H1 (cell line): ENCODE data around the gene UGT1A6. TPM values are rescaled to one million over a fixed set of nuclear protein-coding genes. Genes with fewer than 3 reads are reported as not detected.

Source experiments
- CTCF ChIA-PET: fragments of 300-600 bp; sonication (Branson Sonifier 250); formaldehyde crosslinking; loops from one replicate; lab custom pipeline; 2021; ENCODE audit not compliant: partially characterized antibody; lab: Charles Lee
- POLR2A ChIA-PET: fragments of 300-600 bp; sonication (Branson Sonifier 250); formaldehyde crosslinking; loops from one replicate; lab custom pipeline; 2021; ENCODE audit warnings: inconsistent platforms; ENCODE audit not compliant: partially characterized antibody; lab: Charles Lee
- DNase-seq, 2 experiments: peaks; one replicate each; pipeline versions ENCODE4 v3.0.0 to v3.0.0-alpha.2; 2010 to 2022; ENCODE audit warnings: low spot score in 2 of 2, low read depth in 1 of 2, mixed read lengths in 1 of 2
- FAIRE-seq: peaks from 2 replicates; lab custom pipeline; 2011; peaks lifted over from hg19 to GRCh38; lab: Jason Lieb, UNC
- H2AFZ ChIP-seq: 2 replicates; pipeline ENCODE4 v1.8.1; 2012; ENCODE audit warnings: low read length, inconsistent platforms
- H2AK5ac ChIP-seq: 2 replicates; pipeline ENCODE4 v1.6.1; 2013; ENCODE audit warnings: low read depth, low read length
- H2BK120ac ChIP-seq: replicated peaks from 2 replicates; pipeline ENCODE3; 2013; ENCODE audit warnings: low read depth, low read length, inconsistent platforms
- H2BK12ac ChIP-seq: 2 replicates; pipeline ENCODE4 v1.6.1; 2013; ENCODE audit warnings: low read depth, low read length
- H2BK15ac ChIP-seq: 2 replicates; pipeline ENCODE4 v1.6.1; 2013; ENCODE audit warnings: low read length
- H2BK20ac ChIP-seq: 2 replicates; pipeline ENCODE4 v1.6.1; 2013; ENCODE audit warnings: low read length
- H2BK5ac ChIP-seq: 2 replicates; pipeline ENCODE4 v1.6.1; 2013; ENCODE audit warnings: low read depth, low read length
- H3K14ac ChIP-seq: 2 replicates; pipeline ENCODE4 v1.6.1; 2013; ENCODE audit warnings: inconsistent platforms; ENCODE audit not compliant: insufficient read length
- H3K18ac ChIP-seq: 2 replicates; pipeline ENCODE4 v1.6.1; 2013; ENCODE audit warnings: low read length; ENCODE audit errors: extremely low read depth
- H3K23ac ChIP-seq: 2 replicates; pipeline ENCODE4 v1.6.1; 2013; ENCODE audit warnings: inconsistent platforms; ENCODE audit not compliant: insufficient read length
- H3K23me2 ChIP-seq: 2 replicates; pipeline ENCODE4 v1.6.1; 2013; ENCODE audit warnings: low read depth, low read length
- H3K27ac ChIP-seq: 2 replicates; pipeline ENCODE4 v1.6.1; 2011; ENCODE audit warnings: low read depth, low read length, inconsistent platforms
- H3K27me3 ChIP-seq, 4 experiments: replicated peaks in 1 of 4; 1 replicate in 1 of 4; 2 replicates in 3 of 4; pipeline versions ENCODE4 v1.6.1 to v1.8.1; 2011 to 2013; ENCODE audit warnings: low read length in 3 of 4, mild to moderate bottlenecking in 3 of 4, inconsistent platforms in 2 of 4, mixed read lengths in 2 of 4, moderate library complexity in 1 of 4; ENCODE audit not compliant: control insufficient read depth in 3 of 4, insufficient read depth in 3 of 4; ENCODE audit errors: extremely low read depth in 1 of 4
- H3K36me3 ChIP-seq, 4 experiments: 2 replicates each; pipeline versions ENCODE4 v1.6.1 to v1.8.1; 2011 to 2013; ENCODE audit warnings: mild to moderate bottlenecking in 4 of 4, low read length in 3 of 4, moderate library complexity in 2 of 4, control low read depth in 1 of 4, inconsistent platforms in 1 of 4; ENCODE audit not compliant: insufficient read depth in 4 of 4, control insufficient read depth in 2 of 4
- H3K4ac ChIP-seq: replicated peaks from 2 replicates; pipeline ENCODE3; 2013; ENCODE audit warnings: low read length, low read depth, mixed read lengths, inconsistent platforms; ENCODE audit not compliant: insufficient read length
- H3K4me1 ChIP-seq, 4 experiments: replicated peaks in 1 of 4; 1 replicate in 1 of 4; 2 replicates in 3 of 4; pipeline versions ENCODE4 v1.6.1 to v1.8.1; 2011 to 2013; ENCODE audit warnings: low read length in 3 of 4, inconsistent platforms in 2 of 4, mixed read lengths in 1 of 4; ENCODE audit not compliant: insufficient read depth in 4 of 4, control insufficient read depth in 3 of 4
- H3K4me2 ChIP-seq, 2 experiments: 2 replicates each; pipeline versions ENCODE4 v1.6.1 to v1.8.1; 2011 to 2013; ENCODE audit warnings: low read depth in 2 of 2, low read length in 2 of 2, control low read depth in 1 of 2, inconsistent platforms in 1 of 2, mild to moderate bottlenecking in 1 of 2; ENCODE audit not compliant: insufficient read depth in 1 of 2
- H3K4me3 ChIP-seq, 4 experiments: fragments of 200-600, 300-600 bp in 1 of 4; sonication (generic), shearing (Covaris generic), sonication (Bioruptor Twin) in 1 of 4; 2 replicates each; pipeline versions ENCODE4 v1.5.1 to v1.8.1; 2011 to 2016; ENCODE audit warnings: low read length in 4 of 4, low read depth in 3 of 4, control low read depth in 2 of 4, inconsistent platforms in 2 of 4, mild to moderate bottlenecking in 2 of 4, mixed read lengths in 1 of 4, moderate library complexity in 1 of 4; ENCODE audit not compliant: insufficient read depth in 2 of 4; ENCODE audit errors: extremely low read depth in 1 of 4
- H3K56ac ChIP-seq: replicated peaks from 2 replicates; pipeline ENCODE3; 2013; ENCODE audit warnings: low read depth, mild to moderate bottlenecking, mixed read lengths, low read length, inconsistent platforms; ENCODE audit not compliant: insufficient read length
- H3K79me1 ChIP-seq: 2 replicates; pipeline ENCODE4 v1.6.1; 2013; ENCODE audit warnings: low read depth, low read length, control low read depth
- H3K79me2 ChIP-seq, 2 experiments: 2 replicates each; pipeline versions ENCODE4 v1.6.1 to v1.8.1; 2012 to 2013; ENCODE audit warnings: low read length in 2 of 2, mild to moderate bottlenecking in 2 of 2, inconsistent platforms in 1 of 2; ENCODE audit not compliant: insufficient read depth in 2 of 2, control insufficient read depth in 1 of 2
- H3K9ac ChIP-seq, 4 experiments: replicated peaks in 1 of 4; 1 replicate in 1 of 4; 2 replicates in 3 of 4; pipeline versions ENCODE4 v1.6.1 to v1.8.1; 2011 to 2013; ENCODE audit warnings: low read depth in 3 of 4, low read length in 3 of 4, control low read depth in 2 of 4, mild to moderate bottlenecking in 2 of 4, moderate library complexity in 2 of 4, inconsistent platforms in 1 of 4; ENCODE audit errors: extremely low read depth in 1 of 4
- H3K9me3 ChIP-seq, 2 experiments: 2 replicates each; pipeline versions ENCODE4 v1.6.1 to v1.8.1; 2012 to 2013; ENCODE audit warnings: mild to moderate bottlenecking in 2 of 2, moderate library complexity in 2 of 2, control low read depth in 1 of 2, inconsistent platforms in 1 of 2, low read depth in 1 of 2, low read length in 1 of 2, mixed read lengths in 1 of 2; ENCODE audit not compliant: insufficient read depth in 2 of 2
- H4K20me1 ChIP-seq, 2 experiments: replicated peaks in 1 of 2; 2 replicates each; pipeline versions ENCODE3 to v1.8.1; 2011 to 2013; ENCODE audit warnings: inconsistent platforms in 2 of 2, low read length in 2 of 2, mild to moderate bottlenecking in 1 of 2; ENCODE audit not compliant: insufficient read depth in 2 of 2, control insufficient read depth in 1 of 2
- H4K5ac ChIP-seq: 2 replicates; pipeline ENCODE4 v1.6.1; 2013; ENCODE audit warnings: low read length, low read depth, mixed read lengths, inconsistent platforms; ENCODE audit not compliant: insufficient read length
- H4K8ac ChIP-seq: 2 replicates; pipeline ENCODE4 v1.8.0; 2013; ENCODE audit warnings: mild to moderate bottlenecking, moderate library complexity, low read length, inconsistent platforms; ENCODE audit not compliant: insufficient read depth; ENCODE audit errors: extremely low read depth
- H4K91ac ChIP-seq: replicated peaks from 2 replicates; pipeline ENCODE3; 2013; ENCODE audit warnings: low read length, mixed read lengths, inconsistent platforms; ENCODE audit not compliant: insufficient read length
- ASH2L ChIP-seq: fragments of 200-600, 300-600 bp; sonication (generic); IDR thresholded peaks from one replicate; pipeline ENCODE4 v1.7.1; 2017; ENCODE audit warnings: low read length
- BCL11A ChIP-seq, 2 experiments: IDR thresholded peaks; one replicate each; pipeline ENCODE4 v1.6.1; 2011; ENCODE audit warnings: low read depth in 2 of 2, low read length in 2 of 2, mild to moderate bottlenecking in 2 of 2
- BRCA1 ChIP-seq: IDR thresholded peaks from 2 replicates; pipeline ENCODE4 v1.6.1; 2012; ENCODE audit warnings: low read depth, low read length, improper control_type of control experiment
- CHD2 ChIP-seq: IDR thresholded peaks from 2 replicates; pipeline ENCODE4 v1.6.1; 2012; ENCODE audit warnings: low read length, improper control_type of control experiment
- EP300 ChIP-seq, 2 experiments: IDR thresholded peaks; 1 replicate in 1 of 2; 2 replicates in 1 of 2; pipeline ENCODE4 v1.6.1; 2011 to 2012; ENCODE audit warnings: low read depth in 2 of 2, low read length in 2 of 2, mild to moderate bottlenecking in 2 of 2, borderline replicate concordance in 1 of 2, inconsistent platforms in 1 of 2, moderate library complexity in 1 of 2
- GABPA ChIP-seq: IDR thresholded peaks from 2 replicates; pipeline ENCODE4 v1.6.1; 2011; ENCODE audit warnings: mild to moderate bottlenecking, low read length, moderate library complexity, borderline replicate concordance; ENCODE audit not compliant: insufficient read depth
- HDAC2 ChIP-seq, 2 experiments: fragments of 300-600 bp in 1 of 2; sonication (generic) in 1 of 2; IDR thresholded peaks; 2 replicates each; pipeline ENCODE4 v1.6.1; 2011 to 2012; ENCODE audit warnings: low read depth in 2 of 2, low read length in 2 of 2, mild to moderate bottlenecking in 2 of 2, moderate library complexity in 2 of 2, borderline replicate concordance in 1 of 2, inconsistent platforms in 1 of 2
- JUND ChIP-seq: IDR thresholded peaks from 2 replicates; pipeline ENCODE4 v1.6.1; 2011; ENCODE audit warnings: mild to moderate bottlenecking, improper control_type of control experiment, low read length
- KDM4A ChIP-seq: IDR thresholded peaks from one replicate; pipeline ENCODE4 v1.7.1; 2012; ENCODE audit warnings: low read depth, mild to moderate bottlenecking, moderate library complexity, low read length, inconsistent platforms; ENCODE audit not compliant: severe bottlenecking
- PHF8 ChIP-seq: fragments of 200-600 bp; sonication (generic); conservative IDR thresholded peaks from 2 replicates; pipeline ENCODE4 v1.7.1; 2012; ENCODE audit warnings: low read depth, mild to moderate bottlenecking, inconsistent platforms, low read length, moderate library complexity
- RFX5 ChIP-seq: IDR thresholded peaks from 2 replicates; pipeline ENCODE4 v1.6.1; 2011; ENCODE audit warnings: low read depth, low read length, improper control_type of control experiment, borderline replicate concordance
- RXRA ChIP-seq: IDR thresholded peaks from 2 replicates; pipeline ENCODE4 v1.6.1; 2011; ENCODE audit warnings: low read depth, mild to moderate bottlenecking, low read length, moderate library complexity; ENCODE audit not compliant: insufficient read depth
- SIRT6 ChIP-seq: IDR thresholded peaks from one replicate; pipeline ENCODE4 v1.7.1; 2012; ENCODE audit warnings: low read length, inconsistent platforms
- SP2 ChIP-seq: IDR thresholded peaks from 2 replicates; pipeline ENCODE4 v1.6.1; 2012; ENCODE audit warnings: mild to moderate bottlenecking, low read length, inconsistent platforms
- TEAD4 ChIP-seq: IDR thresholded peaks from 2 replicates; pipeline ENCODE4 v1.6.1; 2012; ENCODE audit warnings: low read depth, low read length, inconsistent platforms, mixed read lengths
- WGBS, 2 experiments: shearing (Covaris generic) in 1 of 2; methylation state at CpG; one replicate each; pipeline versions ENCODE4 v1.1.6 to v1.1.7; 2013 to 2015; ENCODE audit warnings: low lambda C conversion rate in 2 of 2, mixed read lengths in 2 of 2, inconsistent platforms in 1 of 2, low coverage in 1 of 2, missing lambda C conversion rate in 1 of 2; ENCODE audit not compliant: insufficient replicate concordance in 2 of 2, insufficient coverage in 1 of 2, insufficient read length in 1 of 2; ENCODE audit errors: extremely low coverage in 1 of 2, missing lambda C conversion rate in 1 of 2; 5-methylcytosine and 5-hydroxymethylcytosine counted together
- polyA plus RNA-seq, 7 experiments: library from polyadenylated mRNA; depleted of rRNA in 3 of 7; stranded (reverse) in 5 of 7; unstranded in 2 of 7; fragments of >200 nt in 5 of 7; fragments of 200-250 nt in 2 of 7; gene quantifications; 1 replicate in 5 of 7; 2 replicates in 1 of 7; 4 replicates in 1 of 7; pipeline versions ENCODE4 v1.2.1 to v1.2.3, GENCODE V29; 2011 to 2013; ENCODE audit warnings: missing spikeins in 2 of 7, mixed read lengths in 2 of 7
- total RNA-seq: library from RNA; stranded (reverse); fragmentation: NEBNext Ultra II Directional; extraction: Animal tissue kit (Norgen Biotek cat#: 25700); gene quantifications from 2 replicates; pipeline ENCODE4 v1.2.1, GENCODE V29; 2021

Gene UGT1A6
- total and polyA plus RNA-seq, 2 of the 8 experiments (the other 6 are each of a cell fraction or from before 2014, with no cell fraction given): not detected

GRCh38 chr2:233758849-233759248, 66.2 kb downstream of the UGT1A6 start:
- no peak overlapping the region for H3K18ac ChIP-seq
- no peak overlapping the region for H4K91ac ChIP-seq
- no peak overlapping the region for H3K56ac ChIP-seq
- H2BK120ac ChIP-seq: no peak overlapping the region
- H3K27me3 ChIP-seq: no peaks in the 10 kb centered on the region
- DNase-seq (no peak), FAIRE-seq (no peak)
- H3K4ac ChIP-seq: no peak overlapping the region
- no peak overlapping the region for H3K14ac ChIP-seq
- H3K79me1 ChIP-seq: no peaks in the 10 kb centered on the region
- H3K9ac ChIP-seq: no peak overlapping the region
- H2BK20ac ChIP-seq: no peak overlapping the region
- peaks cover 0 to 7% of the 10 kb centered on the region in 2 experiments; a peak in 2 of 4 replicates for H3K9me3 ChIP-seq
- ChIA-PET CTCF (no interaction called here), POLR2A (no interaction called here)
- no peak overlapping the region for H4K5ac ChIP-seq
- 100% methylated on average over 2 of the region's 2 CpGs; no CpG with 5 or more reads in 1 of the 2 experiments for WGBS, 2 experiments
- H2AK5ac ChIP-seq: no peak overlapping the region
- H3K79me2 ChIP-seq: no peaks in the 10 kb centered on the region
- H3K27ac ChIP-seq: no peak overlapping the region
- H4K20me1 ChIP-seq: no peaks in the 10 kb centered on the region
- no peak overlapping the region for H3K4me3 ChIP-seq
- no peak overlapping the region for H2AFZ ChIP-seq
- no peaks in the 10 kb centered on the region for H3K36me3 ChIP-seq
- no peak overlapping the region for H2BK5ac ChIP-seq
- no peak overlapping the region for H2BK15ac ChIP-seq
- H3K23me2 ChIP-seq: no peaks in the 10 kb centered on the region
- no peak overlapping the region for H2BK12ac ChIP-seq
- no peak overlapping the region for H4K8ac ChIP-seq
- H3K4me1 ChIP-seq: no peaks in the 10 kb centered on the region
- H3K4me2 ChIP-seq: no peak overlapping the region
- H3K23ac ChIP-seq: no peak overlapping the region
- TF ChIP-seq TEAD4 (no peak), RXRA (no peak), ASH2L (no peak), JUND (no peak), EP300 (IDR thresholded peaks at IDR 0.05; ENCODE audit: borderline replicate concordance in 1 of 2, low read depth in 2 of 2, low read length in 2 of 2) (no peak), GABPA (no peak), RFX5 (no peak), PHF8 (no peak), SIRT6 (no peak), HDAC2 (IDR thresholded peaks at IDR 0.05; ENCODE audit: borderline replicate concordance in 1 of 2, low read depth in 2 of 2, low read length in 2 of 2) (no peak), SP2 (no peak), BRCA1 (no peak), BCL11A (IDR thresholded peaks at IDR 0.05; ENCODE audit: low read depth in 2 of 2, low read length in 2 of 2) (no peak), CHD2 (no peak), KDM4A (no peak)
